ENCODE measurements around the gene NEK10.

GRCh38 chr3:27072810-27073651 lies 296.2 kb downstream of the NEK10 start:
- TF ChIP-seq CTCF (conservative IDR thresholded peaks at IDR 0.05; ENCODE audit: low read depth, low read length), result no peak
- TF ChIP-seq EZH2 (IDR thresholded peaks at IDR 0.05; ENCODE audit: borderline replicate concordance, low read depth, low read length, poor library complexity, severe bottlenecking), result no peak
